MM.1S (cell line): ENCODE data around the gene RASA4B.
"Not testable (repeated sequence)": the region's sequence is repeated elsewhere in the genome, so short reads cannot be mapped to it uniquely, and the experiment has no call there.

Experiments used
- EZH2 ChIP-seq: fragments of 300-600 bp; sonication (generic); optimal IDR thresholded peaks from 2 replicates; pipeline ENCODE3; 2017; ENCODE audit warnings: low read depth, mild to moderate bottlenecking, antibody characterized with exemption, low read length, mixed read lengths
- EZH2phosphoT487 ChIP-seq: fragments of 300-600 bp; sonication (generic); IDR thresholded peaks from 2 replicates; pipeline ENCODE4 v1.6.1; 2018; ENCODE audit warnings: antibody characterized with exemption, low read length
- TF ChIP-seq, protein P1 (sequence below): fragments of 300-600 bp; sonication (generic); IDR thresholded peaks from 2 replicates; pipeline ENCODE4 v1.5.1; 2016; ENCODE audit warnings: antibody characterized with exemption, low read length, mixed read lengths

DNA sequence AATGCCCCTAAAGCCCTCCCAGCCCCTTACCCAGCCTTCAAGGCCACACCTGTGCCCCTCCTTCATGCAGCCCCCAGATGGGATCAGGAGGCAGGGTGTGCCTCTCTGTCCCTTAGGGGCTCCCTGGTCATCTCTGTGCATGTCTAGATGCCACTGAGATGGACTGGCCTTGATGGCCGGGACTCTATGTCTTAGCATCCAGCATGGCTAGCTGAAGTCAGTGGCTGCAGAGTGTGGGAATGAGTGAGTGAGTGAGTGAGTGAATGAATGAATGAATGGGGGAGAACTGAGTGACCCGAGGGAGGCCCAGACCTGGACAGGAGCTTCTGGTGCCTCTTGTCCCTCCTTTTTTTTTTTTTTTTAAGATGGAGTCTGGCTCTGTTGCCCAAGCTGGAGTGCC lies 14.6 kb upstream of the RASA4B start:
- not testable (repeated sequence) for TF ChIP-seq EZH2, EZH2phosphoT487
- TF ChIP-seq, protein P1, sequence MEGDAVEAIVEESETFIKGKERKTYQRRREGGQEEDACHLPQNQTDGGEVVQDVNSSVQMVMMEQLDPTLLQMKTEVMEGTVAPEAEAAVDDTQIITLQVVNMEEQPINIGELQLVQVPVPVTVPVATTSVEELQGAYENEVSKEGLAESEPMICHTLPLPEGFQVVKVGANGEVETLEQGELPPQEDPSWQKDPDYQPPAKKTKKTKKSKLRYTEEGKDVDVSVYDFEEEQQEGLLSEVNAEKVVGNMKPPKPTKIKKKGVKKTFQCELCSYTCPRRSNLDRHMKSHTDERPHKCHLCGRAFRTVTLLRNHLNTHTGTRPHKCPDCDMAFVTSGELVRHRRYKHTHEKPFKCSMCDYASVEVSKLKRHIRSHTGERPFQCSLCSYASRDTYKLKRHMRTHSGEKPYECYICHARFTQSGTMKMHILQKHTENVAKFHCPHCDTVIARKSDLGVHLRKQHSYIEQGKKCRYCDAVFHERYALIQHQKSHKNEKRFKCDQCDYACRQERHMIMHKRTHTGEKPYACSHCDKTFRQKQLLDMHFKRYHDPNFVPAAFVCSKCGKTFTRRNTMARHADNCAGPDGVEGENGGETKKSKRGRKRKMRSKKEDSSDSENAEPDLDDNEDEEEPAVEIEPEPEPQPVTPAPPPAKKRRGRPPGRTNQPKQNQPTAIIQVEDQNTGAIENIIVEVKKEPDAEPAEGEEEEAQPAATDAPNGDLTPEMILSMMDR = not testable (repeated sequence)
